ENCODE data around the gene FBN1.

- TF ChIP-seq POLR2A (IDR thresholded peaks at IDR 0.05), result no peak
- no peak for TF ChIP-seq CTCF (IDR thresholded peaks at IDR 0.05)
These were observed 159.3 kb downstream of the FBN1 start for GRCh38 chr15:48486228-48486627.
